Neuronal stem cell (in vitro differentiated cells): ENCODE results near the gene PHLDA3.

Source experiments
- DNase-seq: peaks from one replicate; pipeline ENCODE4 v3.0.0-alpha.2; 2013; ENCODE audit warnings: low spot score
- H2AFZ ChIP-seq: one replicate; pipeline ENCODE4 v1.6.1; 2013; ENCODE audit warnings: mild to moderate bottlenecking, low read length, inconsistent platforms
- H2AK5ac ChIP-seq: 2 replicates; pipeline ENCODE4 v1.6.1; 2013; ENCODE audit warnings: low read depth, mild to moderate bottlenecking, inconsistent platforms, low read length, moderate library complexity, mixed read lengths
- H2BK120ac ChIP-seq: 2 replicates; pipeline ENCODE4 v1.6.1; 2013; ENCODE audit warnings: low read depth, mild to moderate bottlenecking, inconsistent platforms, low read length, moderate library complexity, mixed read lengths
- H2BK12ac ChIP-seq: one replicate; pipeline ENCODE4 v1.6.1; 2013; ENCODE audit warnings: low read length, inconsistent platforms
- H2BK15ac ChIP-seq: 2 replicates; pipeline ENCODE4 v1.6.1; 2013; ENCODE audit warnings: mild to moderate bottlenecking, low read length, inconsistent platforms, mixed read lengths
- H2BK5ac ChIP-seq: one replicate; pipeline ENCODE4 v1.6.1; 2013; ENCODE audit warnings: inconsistent platforms, mild to moderate bottlenecking, low read length, moderate library complexity
- H3K14ac ChIP-seq: one replicate; pipeline ENCODE4 v1.6.1; 2013; ENCODE audit warnings: low read length, inconsistent platforms
- H3K18ac ChIP-seq: 2 replicates; pipeline ENCODE4 v1.6.1; 2013; ENCODE audit warnings: low read length, inconsistent platforms
- H3K23ac ChIP-seq: 2 replicates; pipeline ENCODE4 v1.6.1; 2013; ENCODE audit warnings: low read depth, mild to moderate bottlenecking, mixed read lengths, low read length, inconsistent platforms; ENCODE audit not compliant: poor library complexity
- H3K27ac ChIP-seq: replicated peaks from 3 replicates; pipeline ENCODE4 v1.5.1; 2013; ENCODE audit warnings: low read length, inconsistent platforms
- H3K27me3 ChIP-seq, 3 experiments: 2 replicates each; pipeline ENCODE4 v1.6.1; 2013; ENCODE audit warnings: low read length in 3 of 3, mild to moderate bottlenecking in 2 of 3, inconsistent platforms in 1 of 3, low read depth in 1 of 3, mixed read lengths in 1 of 3, moderate library complexity in 1 of 3; ENCODE audit not compliant: control insufficient read depth in 3 of 3, insufficient read depth in 3 of 3
- H3K36me3 ChIP-seq, 2 donors: replicated peaks in 1 of 2; 2 replicates each; pipeline ENCODE4 v1.6.1; 2013; ENCODE audit warnings: low read length in 2 of 2; ENCODE audit not compliant: control insufficient read depth in 2 of 2, insufficient read depth in 2 of 2
- H3K4ac ChIP-seq: 2 replicates; pipeline ENCODE4 v1.6.1; 2013; ENCODE audit warnings: inconsistent platforms, mild to moderate bottlenecking, low read length, moderate library complexity
- H3K4me1 ChIP-seq, 2 donors: 1 replicate in 1 of 2; 2 replicates in 1 of 2; pipeline ENCODE4 v1.6.1; 2013; ENCODE audit warnings: low read length in 2 of 2, low read depth in 1 of 2; ENCODE audit not compliant: control insufficient read depth in 2 of 2, insufficient read depth in 1 of 2
- H3K4me2 ChIP-seq: one replicate; pipeline ENCODE4 v1.6.1; 2013; ENCODE audit warnings: mild to moderate bottlenecking, low read length, inconsistent platforms; ENCODE audit not compliant: insufficient read depth, poor library complexity, severe bottlenecking
- H3K4me3 ChIP-seq, 2 donors: 2 replicates each; pipeline ENCODE4 v1.5.1; 2013; ENCODE audit warnings: low read length in 2 of 2, mild to moderate bottlenecking in 2 of 2, inconsistent platforms in 1 of 2, moderate library complexity in 1 of 2
- H3K79me1 ChIP-seq: one replicate; pipeline ENCODE4 v1.6.1; 2013; ENCODE audit warnings: low read depth, mild to moderate bottlenecking, inconsistent platforms, low read length, moderate library complexity
- H3K9ac ChIP-seq: one replicate; pipeline ENCODE4 v1.6.1; 2013; ENCODE audit warnings: mild to moderate bottlenecking, low read depth, low read length, inconsistent platforms; ENCODE audit not compliant: poor library complexity
- H3K9me3 ChIP-seq, 2 donors: replicated peaks in 1 of 2; 2 replicates each; pipeline versions ENCODE3 to v1.6.1; 2013; ENCODE audit warnings: low read length in 2 of 2, mild to moderate bottlenecking in 2 of 2, inconsistent platforms in 1 of 2, low read depth in 1 of 2, mixed read lengths in 1 of 2, moderate library complexity in 1 of 2; ENCODE audit not compliant: control insufficient read depth in 2 of 2, insufficient read depth in 1 of 2
- H4K8ac ChIP-seq: one replicate; pipeline ENCODE4 v1.6.1; 2013; ENCODE audit warnings: low read depth, mild to moderate bottlenecking, inconsistent platforms, low read length, moderate library complexity
- H4K91ac ChIP-seq: one replicate; pipeline ENCODE4 v1.6.1; 2013; ENCODE audit warnings: low read length, low read depth, mild to moderate bottlenecking, inconsistent platforms; ENCODE audit not compliant: poor library complexity
- WGBS, 2 donors: extraction: QIAGEN DNeasy Blood & Tissue Kit; methylation state at CpG; one replicate each; pipeline ENCODE4 v1.1.7; 2013; ENCODE audit warnings: missing lambda C conversion rate in 2 of 2, mixed read lengths in 1 of 2; ENCODE audit not compliant: insufficient read length in 2 of 2, insufficient replicate concordance in 1 of 2; ENCODE audit errors: extremely low coverage in 2 of 2; 5-methylcytosine and 5-hydroxymethylcytosine counted together

The PHLDA3 gene

DNA sequence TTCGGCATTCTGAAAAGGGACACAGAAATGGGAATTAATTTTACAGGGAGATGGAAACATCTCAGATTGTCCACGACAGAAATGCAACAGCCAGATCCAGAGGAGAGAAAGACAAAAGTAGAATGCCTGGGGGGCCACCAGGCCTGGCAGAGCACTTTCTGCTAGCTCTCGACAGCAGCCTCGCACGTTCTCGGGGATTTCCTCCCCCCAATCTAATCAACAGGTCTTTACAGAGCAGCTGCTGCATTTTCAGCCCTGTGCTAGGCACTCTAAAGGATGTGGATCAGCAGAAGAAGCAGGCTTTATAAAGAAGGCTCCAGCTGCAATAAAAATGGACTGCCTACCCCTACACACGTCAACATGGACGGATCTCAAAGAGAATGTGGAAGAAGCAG, 27.3 kb upstream of the PHLDA3 start:
- H3K9me3 ChIP-seq: peaks cover 0 to 3% of the 10 kb centered on the region in 2 donors
- peak overlapping the region; percentile 88 for H3K18ac ChIP-seq
- no peaks in the 10 kb centered on the region for H3K79me1 ChIP-seq
- peaks cover 0 to 1% of the 10 kb centered on the region in 2 donors for H3K36me3 ChIP-seq
- H4K8ac ChIP-seq: no peak overlapping the region
- H3K9ac ChIP-seq: no peak overlapping the region
- no peak overlapping the region for H3K27ac ChIP-seq
- DNase-seq: no peak
- no peak overlapping the region for H3K4ac ChIP-seq
- no peak overlapping the region for H3K23ac ChIP-seq
- no peak overlapping the region for H3K14ac ChIP-seq
- no CpG with 5 or more reads among the region's 8 CpGs for WGBS, 2 donors
- H2AFZ ChIP-seq: peak overlapping the region; percentile 80
- no peak overlapping the region for H3K4me2 ChIP-seq
- peaks cover 30 to 32% of the 10 kb centered on the region in 2 donors for H3K4me1 ChIP-seq
- no peak overlapping the region for H2BK15ac ChIP-seq
- H4K91ac ChIP-seq: no peak overlapping the region
- H3K27me3 ChIP-seq: no peaks in the 10 kb centered on the region
- no peak overlapping the region for H3K4me3 ChIP-seq
- no peak overlapping the region for H2AK5ac ChIP-seq
- peak overlapping the region; percentile 32 for H2BK5ac ChIP-seq
- no peak overlapping the region for H2BK12ac ChIP-seq
- no peak overlapping the region for H2BK120ac ChIP-seq

DNA sequence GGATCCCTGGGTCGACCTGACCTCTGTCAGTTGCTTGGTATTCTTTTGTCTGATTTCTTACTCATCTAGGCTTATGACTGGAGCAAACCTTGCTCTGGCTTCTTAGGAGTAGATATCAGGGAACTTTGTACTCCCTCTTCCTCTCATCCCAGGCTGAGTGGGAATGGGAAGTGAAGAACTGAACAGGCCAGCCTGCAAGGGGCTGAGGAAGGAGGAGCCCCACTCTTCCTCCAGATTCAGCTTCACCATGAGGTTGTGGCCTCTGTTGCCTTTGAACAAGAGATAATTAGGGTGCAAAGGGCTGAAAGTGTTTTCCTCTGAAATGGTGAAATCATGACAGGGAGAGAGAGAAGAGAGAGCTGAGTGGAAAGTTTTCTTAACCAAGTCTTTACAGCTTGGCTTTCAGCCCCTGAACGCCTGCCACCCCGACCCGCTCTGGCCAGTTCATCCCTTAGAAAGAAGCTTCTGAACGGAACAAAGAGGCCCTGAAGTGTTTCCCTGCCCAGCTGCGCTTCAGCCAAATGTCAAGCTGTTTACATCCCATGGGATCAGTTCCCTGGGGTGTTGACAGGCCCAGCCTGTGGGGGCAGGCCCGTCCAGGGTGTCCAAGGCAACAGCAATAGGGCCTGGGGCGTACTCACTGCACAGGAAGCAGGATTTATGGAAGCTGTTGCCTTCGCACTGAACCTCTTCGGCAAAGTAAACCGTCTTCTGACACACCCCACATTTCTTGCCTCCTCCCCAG, 26.7 kb upstream of the PHLDA3 start:
- Histone ChIP-seq H4K91ac (no peak overlapping the region), H3K4me2 (no peak overlapping the region), H3K23ac (no peak overlapping the region), H2BK5ac (peak overlapping the region; percentile 32), H2BK12ac (no peak overlapping the region), H3K4me1 (peaks cover 24 to 28% of the 10 kb centered on the region in 2 donors), H3K9ac (no peak overlapping the region), H3K27me3 (no peaks in the 10 kb centered on the region), H3K4me3 (no peak overlapping the region), H3K27ac (no peak overlapping the region), H3K4ac (no peak overlapping the region), H2AK5ac (no peak overlapping the region), H3K18ac (peak overlapping the region; percentile 88), H3K36me3 (peaks cover 0 to 1% of the 10 kb centered on the region in 2 donors), H3K9me3 (peaks cover 0 to 3% of the 10 kb centered on the region in 2 donors), H2AFZ (peak overlapping the region; percentile 80), H3K79me1 (no peaks in the 10 kb centered on the region), H4K8ac (no peak overlapping the region), H2BK15ac (no peak overlapping the region), H2BK120ac (no peak overlapping the region), H3K14ac (no peak overlapping the region)
- no peak for DNase-seq
- no CpG with 5 or more reads among the region's 11 CpGs for WGBS, 2 donors

DNA sequence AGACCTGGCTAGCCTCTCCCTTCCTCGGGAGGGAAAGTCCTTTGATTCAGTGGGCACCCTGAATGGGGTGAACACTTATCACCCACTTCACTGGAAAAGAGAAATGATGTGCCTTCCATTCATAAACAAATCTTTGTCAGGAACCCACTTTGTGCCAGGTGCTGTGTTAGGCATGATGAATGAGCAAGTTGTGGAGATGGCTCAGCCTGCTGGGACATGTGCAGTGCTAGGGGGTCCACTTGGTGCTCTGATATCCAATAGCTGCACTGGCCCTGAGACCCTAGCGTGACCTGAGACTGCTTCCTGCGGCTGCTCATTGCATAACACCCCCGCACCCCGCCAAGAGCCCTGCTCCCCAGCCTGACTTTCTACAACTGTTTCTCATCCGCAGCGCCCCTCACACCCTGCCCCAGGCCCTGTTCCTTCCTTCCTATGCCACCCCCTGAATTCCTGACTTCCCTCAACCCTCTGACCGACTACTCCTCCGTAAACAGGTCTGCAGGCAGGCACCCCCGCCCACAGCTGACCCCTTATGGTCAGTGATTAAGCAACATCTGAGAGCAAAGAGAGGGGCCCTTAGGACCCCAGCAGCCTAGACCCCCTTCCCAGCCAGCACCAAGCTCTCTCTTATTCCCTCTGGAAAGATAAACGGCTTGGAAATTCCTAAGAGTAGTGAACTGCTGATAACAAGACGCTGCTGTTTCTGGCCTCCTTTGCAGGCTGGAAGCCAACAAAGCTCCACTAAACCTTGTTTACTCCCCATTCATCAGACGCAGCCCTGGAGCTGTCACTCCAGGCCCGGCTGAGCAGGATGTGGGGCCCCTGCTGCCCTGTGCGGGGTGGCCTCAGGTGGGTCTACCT, 25.0 kb upstream of the PHLDA3 start:
- no peak overlapping the region for H3K4ac ChIP-seq
- no peak for DNase-seq

More for the DNA sequence above, 25.0 kb upstream of the PHLDA3 start:
- no peaks in the 10 kb centered on the region for H3K79me1 ChIP-seq
- H3K9ac ChIP-seq: peak overlapping the region; percentile 47
- peak overlapping the region; percentile 51 for H2AK5ac ChIP-seq
- H3K9me3 ChIP-seq: peaks cover 0 to 3% of the 10 kb centered on the region in 2 donors
- no peak overlapping the region for H2BK120ac ChIP-seq
- H3K36me3 ChIP-seq: peaks cover 0 to 1% of the 10 kb centered on the region in 2 donors
- H3K23ac ChIP-seq: no peak overlapping the region
- H3K27ac ChIP-seq: no peak overlapping the region
- no peak overlapping the region for H3K14ac ChIP-seq
- H3K27me3 ChIP-seq: no peaks in the 10 kb centered on the region
- H2BK12ac ChIP-seq: peak overlapping the region; percentile 14
- H3K4me3 ChIP-seq: no peak overlapping the region
- peaks cover 14 to 19% of the 10 kb centered on the region in 2 donors for H3K4me1 ChIP-seq
- no peak overlapping the region for H4K91ac ChIP-seq
- peak overlapping the region; percentile 61 for H3K18ac ChIP-seq
- H2AFZ ChIP-seq: peak overlapping the region; percentile 65
- no peak overlapping the region for H2BK5ac ChIP-seq
- H4K8ac ChIP-seq: no peak overlapping the region
- no CpG with 5 or more reads among the region's 15 CpGs for WGBS, 2 donors
- H3K4me2 ChIP-seq: no peak overlapping the region
- peak overlapping the region; percentile 72 for H2BK15ac ChIP-seq
